Kidney (tissue), 14 donors: ENCODE results near the gene PROSER3. TPM values are rescaled to one million over a fixed set of nuclear protein-coding genes. Genes with fewer than 3 reads are reported as not detected.

Source experiments
- DNase-seq, 5 donors: peaks; one replicate each; pipeline ENCODE4 v3.0.0-alpha.2; 2013 to 2020
- FAIRE-seq: peaks from 2 replicates; lab custom pipeline; 2012; peaks lifted over from hg19 to GRCh38; lab: Jason Lieb, UNC
- H3K27ac ChIP-seq, 2 donors: one replicate each; pipeline ENCODE4 v1.7.0; 2013; ENCODE audit warnings: low read depth in 2 of 2, low read length in 2 of 2, inconsistent platforms in 1 of 2
- H3K27me3 ChIP-seq: one replicate; pipeline ENCODE4 v1.7.1; 2013; ENCODE audit warnings: low read length, inconsistent platforms; ENCODE audit not compliant: control insufficient read depth, insufficient read depth
- H3K36me3 ChIP-seq, 3 donors: one replicate each; pipeline versions ENCODE4 v1.7.0 to v1.7.1; 2013; ENCODE audit warnings: low read length in 3 of 3, control low read depth in 1 of 3, inconsistent platforms in 1 of 3; ENCODE audit not compliant: insufficient read depth in 3 of 3, control insufficient read depth in 2 of 3
- H3K4me1 ChIP-seq, 3 donors: one replicate each; pipeline versions ENCODE4 v1.7.0 to v1.7.1; 2013; ENCODE audit warnings: low read length in 3 of 3, inconsistent platforms in 1 of 3, low read depth in 1 of 3; ENCODE audit not compliant: control insufficient read depth in 2 of 3, insufficient read depth in 2 of 3
- H3K4me3 ChIP-seq, 3 donors: one replicate each; pipeline versions ENCODE4 v1.7.0 to v1.8.1; 2013; ENCODE audit warnings: low read length in 3 of 3, control low read depth in 1 of 3, inconsistent platforms in 1 of 3
- H3K9ac ChIP-seq, 3 donors: one replicate each; pipeline versions ENCODE4 v1.7.0 to v1.7.1; 2013; ENCODE audit warnings: low read length in 3 of 3, control low read depth in 1 of 3, inconsistent platforms in 1 of 3
- H3K9me3 ChIP-seq, 3 donors: one replicate each; pipeline versions ENCODE4 v1.7.0 to v1.7.1; 2013; ENCODE audit warnings: low read length in 3 of 3, control low read depth in 1 of 3, inconsistent platforms in 1 of 3; ENCODE audit not compliant: control insufficient read depth in 2 of 3, insufficient read depth in 1 of 3
- CTCF ChIP-seq: IDR thresholded peaks from 3 replicates; pipeline ENCODE4 v1.5.1; 2012; ENCODE audit warnings: mild to moderate bottlenecking, moderate library complexity, borderline replicate concordance; ENCODE audit not compliant: insufficient read depth; ENCODE audit errors: extremely low read depth
- intact Hi-C: fragments of 100-400 bp; cut with DNase I; formaldehyde crosslinking; loops from one replicate; pipeline ENCODE4 v1.11.1; 2022
- polyA plus RNA-seq: library from polyadenylated mRNA; stranded (reverse); fragments of 350-450 nt; fragmentation: Illumina TruSeq; extraction: RNeasy Lipid Tissue Mini Kit (QIAGEN cat#74804); gene quantifications from one replicate; pipeline ENCODE4 v1.2.3, GENCODE V29; 2014; ENCODE audit warnings: low read depth, low replicate concordance; ENCODE audit not compliant: insufficient read depth
- total RNA-seq: library from RNA; stranded (reverse); fragmentation: NEBNext Ultra II Directional; extraction: Animal tissue kit (Norgen Biotek cat#: 25700); gene quantifications from one replicate; pipeline ENCODE4 v1.2.1, GENCODE V29; 2021
- donor health status: control.
- donor health status: control.
- donor health status: control.
- donor health status: control.
- donor health status: control.
- donor health status: DM: yes; HTN: yes; CAD: no.
- donor health status: Normal renal cell carcinoma (clear cell type).

PROSER3 gene
- total and polyA plus RNA-seq, 2 donors from 2014 or later, result 2.8 to 34.9 TPM

GRCh38 chr19:35740423-35741202 is 17.4 kb upstream of the PROSER3 start:
- H3K9ac ChIP-seq, result peak overlapping the region; percentile 50 to 69 (median 65)
- peak; percentile 5 for TF ChIP-seq CTCF
- peak overlapping the region; percentile 67 to 75 (median 68) for H3K4me3 ChIP-seq
- no peaks in the 10 kb centered on the region for H3K9me3 ChIP-seq
- intact Hi-C loops, result no loop called here
- H3K4me1 ChIP-seq, result peaks cover 0 to 12% (median 0%) of the 10 kb centered on the region in 3 donors
- DNase-seq (peak; percentile 99 to 100 (median 99)), FAIRE-seq (peak; percentile 93)
- H3K36me3 ChIP-seq, result peaks cover 2 to 10% (median 8%) of the 10 kb centered on the region in 3 donors
- peak overlapping the region; percentile 87 to 88 for H3K27ac ChIP-seq
- H3K27me3 ChIP-seq, result no peaks in the 10 kb centered on the region

- intact Hi-C loops, result no loop called here
- no peak for TF ChIP-seq CTCF
- peaks cover 2 to 10% (median 8%) of the 10 kb centered on the region in 3 donors for H3K36me3 ChIP-seq
- H3K9ac ChIP-seq, result peak overlapping the region in 2 of 3 donors; percentile 45 to 65
- H3K27ac ChIP-seq, result peak overlapping the region; percentile 71 to 87
- no peaks in the 10 kb centered on the region for H3K9me3 ChIP-seq
- FAIRE-seq (no peak), DNase-seq (no peak)
- no peaks in the 10 kb centered on the region for H3K27me3 ChIP-seq
- H3K4me3 ChIP-seq, result peak overlapping the region in 2 of 3 donors; percentile 68 to 75
- peaks cover 0 to 15% (median under 1%) of the 10 kb centered on the region in 3 donors for H3K4me1 ChIP-seq
Measured at GRCh38 chr19:35741203-35741515, 16.8 kb upstream of the PROSER3 start.

- TF ChIP-seq CTCF, result no peak
- Histone ChIP-seq H3K4me1 (peaks cover 0 to 18% (median 4%) of the 10 kb centered on the region in 3 donors), H3K4me3 (no peak within 1 kb of the TSS), H3K27ac (peak within 1 kb of the TSS in 1 of 2 donors; percentile 33), H3K9me3 (no peaks in the 10 kb centered on the region), H3K36me3 (peaks cover 2 to 10% (median 8%) of the 10 kb centered on the region in 3 donors), H3K9ac (no peak within 1 kb of the TSS), H3K27me3 (no peaks in the 10 kb centered on the region)
- DNase-seq (peak in 1 of 5 donors; percentile 48), FAIRE-seq (no peak)
- intact Hi-C loops, result no loop called here
Measured at GRCh38 chr19:35742121-35742724, 15.8 kb upstream of the PROSER3 start, which contains the start of gene IGFLR1. Gene IGFLR1, minus strand, starts transcription at chr19:35742452. Its CDS starts 1,272 bp downstream, at chr19:35741180.
